ENCODE results near the gene TCP11.
"Not testable (repeated sequence)": the region's sequence is repeated elsewhere in the genome, so short reads cannot be mapped to it uniquely, and the experiment has no call there.

The TCP11 gene

GRCh38 chr6:35146453-35146852, 5.3 kb upstream of the TCP11 start:
- DNase-seq (ENCODE audit: low read depth), result no peak

DNA sequence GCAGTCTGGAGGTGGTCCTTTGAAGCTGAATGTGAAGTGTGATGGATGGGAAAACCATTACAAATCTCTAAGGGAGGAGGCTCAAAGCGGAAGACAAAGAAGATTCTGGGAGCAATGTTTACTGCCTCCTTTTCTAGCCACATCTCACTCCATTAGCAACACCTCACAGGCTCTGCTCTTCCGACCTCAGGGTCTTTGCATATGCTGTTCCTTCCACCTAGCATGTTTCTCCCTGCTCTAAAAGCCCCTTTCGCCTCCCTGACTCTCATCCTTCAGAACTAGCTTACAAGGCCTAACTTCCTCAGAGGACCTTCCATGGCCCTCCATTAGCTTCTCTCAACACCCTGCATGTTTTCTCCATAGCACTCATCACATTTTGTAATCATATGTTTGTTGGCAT, 4.6 kb upstream of the TCP11 start:
- DNase-seq (ENCODE audit: low read depth), result no peak

- DNase-seq (ENCODE audit: low read depth), result no peak
Observed at GRCh38 chr6:35142588-35143569, 1.7 kb upstream of the TCP11 start.

GRCh38 chr6:35140639-35141006, 516 bp downstream of the TCP11 start:
- no peak for DNase-seq (ENCODE audit: low read depth)

DNA sequence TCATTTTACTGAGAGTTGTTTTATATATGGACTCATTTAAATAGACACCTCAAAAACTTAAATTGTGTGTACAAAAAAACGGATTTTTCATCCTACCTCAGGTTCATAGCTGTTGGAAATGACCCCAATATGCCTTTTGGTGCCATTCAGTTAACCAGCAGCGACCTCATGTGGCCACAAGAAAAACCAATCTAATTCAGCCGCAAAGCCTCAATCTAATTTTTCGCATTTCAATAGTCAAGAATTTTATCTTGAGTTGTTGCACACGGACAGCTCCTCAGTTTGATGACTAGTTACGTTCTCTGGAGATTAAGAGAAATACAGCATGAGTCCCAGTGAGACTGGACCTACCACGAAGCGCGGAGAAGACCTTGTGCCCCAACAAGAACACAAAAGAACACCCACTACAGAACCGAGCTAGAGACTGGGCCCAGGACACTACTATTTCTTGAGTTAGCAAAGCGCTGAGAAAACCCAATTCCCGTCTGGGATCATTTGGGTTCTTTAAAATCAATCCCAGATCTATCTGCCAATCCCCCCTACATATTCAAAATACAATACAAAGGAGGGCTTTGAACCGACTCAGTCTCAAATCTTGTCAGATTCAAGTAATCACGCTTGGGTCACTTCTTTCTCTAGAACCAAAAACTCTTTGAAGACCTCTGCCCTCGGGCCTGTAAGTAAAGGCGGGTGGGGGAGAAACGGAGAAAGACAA, 1.1 kb downstream of the TCP11 start:
- no peak for DNase-seq (ENCODE audit: low read depth)

DNA sequence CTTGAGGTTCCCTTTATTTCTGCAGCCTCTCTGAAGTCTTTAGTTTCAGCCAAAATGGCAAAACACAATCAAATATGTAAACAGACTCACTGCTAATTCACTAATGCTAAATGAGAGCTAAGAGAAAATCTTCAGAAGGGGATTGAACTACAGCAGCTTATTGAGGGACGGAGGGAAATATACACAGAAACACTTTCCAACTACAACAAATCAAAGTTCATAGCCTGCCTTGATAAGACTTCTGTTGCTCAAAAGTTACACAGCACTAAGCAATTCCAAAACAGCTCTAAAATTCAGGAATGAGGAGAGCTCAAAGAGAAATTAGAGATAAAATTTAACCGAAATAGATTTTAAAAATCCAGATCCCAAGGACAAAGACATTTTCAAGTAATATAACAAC, 1.7 kb downstream of the TCP11 start:
- no peak for DNase-seq (ENCODE audit: low read depth)

- not testable (repeated sequence) for DNase-seq (ENCODE audit: low read depth)
Observed at GRCh38 chr6:35138191-35138590, 2.9 kb downstream of the TCP11 start.

DNA sequence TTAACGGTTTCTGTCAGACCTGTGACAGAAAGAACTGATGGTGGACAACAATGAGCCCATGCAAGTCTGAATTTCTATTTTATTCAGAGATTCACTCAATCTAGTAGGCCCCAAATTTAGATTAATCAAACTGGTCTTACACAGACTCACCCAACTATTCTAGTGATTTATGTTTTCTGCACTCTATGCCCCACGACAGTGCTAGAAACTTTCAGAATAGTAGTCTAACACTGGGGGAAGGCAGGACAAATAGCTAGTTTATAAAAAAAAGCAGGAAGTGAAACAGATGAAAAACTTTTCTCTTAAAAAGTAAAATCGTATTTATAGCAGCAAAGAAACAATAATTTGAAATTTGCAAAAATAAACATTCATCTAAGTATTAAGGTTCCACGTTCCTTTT, 5.0 kb downstream of the TCP11 start:
- DNase-seq (ENCODE audit: low read depth), result no peak

GRCh38 chr6:35128496-35128895, 12.6 kb downstream of the TCP11 start:
- DNase-seq (ENCODE audit: low read depth), result no peak

DNA sequence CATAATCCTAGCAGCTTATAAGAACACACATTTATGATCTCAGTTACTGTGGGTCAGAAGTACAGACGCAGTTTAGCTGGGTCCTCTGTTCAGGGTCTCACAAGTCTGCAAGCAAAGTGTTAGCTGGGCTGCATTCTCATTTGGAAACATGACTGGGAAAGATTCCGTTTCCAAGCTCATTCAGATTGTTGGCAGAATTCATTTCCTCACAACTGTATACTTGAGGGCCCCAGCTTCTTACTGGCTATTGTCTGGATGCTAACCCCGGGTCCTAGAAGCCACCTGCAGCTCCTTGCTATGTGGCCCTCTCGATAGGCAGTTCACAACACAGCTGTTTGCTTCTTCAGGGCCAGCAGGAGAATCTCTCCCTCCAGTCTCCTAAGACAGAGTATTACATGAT, 13.1 kb downstream of the TCP11 start:
- DNase-seq (ENCODE audit: low read depth), result no peak

GRCh38 chr6:35124356-35124755, 16.8 kb downstream of the TCP11 start:
- no peak for DNase-seq (ENCODE audit: low read depth)

DNA sequence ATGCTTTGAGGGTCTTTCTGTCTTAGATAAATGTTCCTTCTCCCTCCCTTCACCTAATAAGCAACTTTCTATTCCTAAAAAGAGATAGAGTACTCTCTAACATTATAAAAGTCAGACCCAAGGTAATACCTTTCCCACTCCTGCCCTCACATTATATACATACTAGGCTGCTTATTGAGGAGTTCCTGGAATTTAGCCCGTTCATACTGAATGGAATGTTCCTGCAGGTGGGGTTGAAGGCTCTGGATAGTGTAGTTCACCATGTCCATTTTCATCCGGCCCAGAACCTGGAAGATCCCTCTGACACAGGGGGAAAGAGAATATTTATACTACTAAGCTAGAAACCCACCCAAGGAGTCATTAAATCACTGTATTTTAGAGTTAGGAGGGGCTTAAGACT, 20.4 kb downstream of the TCP11 start:
- no peak for DNase-seq (ENCODE audit: low read depth)

GRCh38 chr6:35108309-35108885, 32.7 kb downstream of the TCP11 start:
- DNase-seq (ENCODE audit: low read depth), result no peak

- not testable (repeated sequence) for DNase-seq (ENCODE audit: low read depth)
Observed at GRCh38 chr6:35107761-35108160, 33.4 kb downstream of the TCP11 start.

DNA sequence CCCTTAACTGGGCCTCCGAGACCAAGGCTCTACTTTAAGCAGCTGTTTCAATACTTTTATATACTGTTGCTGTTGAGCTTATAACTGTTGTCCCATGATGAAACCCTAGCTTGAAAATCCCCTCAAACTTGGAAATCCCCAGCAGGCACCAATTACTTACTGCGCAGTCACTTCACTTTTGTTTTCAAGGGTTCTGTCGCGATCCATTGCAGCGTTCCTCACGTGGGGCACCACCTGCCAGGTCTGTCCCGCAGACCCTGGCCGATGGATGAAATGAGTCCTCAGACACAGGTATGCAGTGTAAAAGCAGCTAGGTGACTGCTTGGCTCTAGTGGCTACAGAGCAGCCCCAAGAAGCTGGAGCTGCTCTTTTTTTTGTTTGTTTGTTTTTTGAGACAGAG, 33.9 kb downstream of the TCP11 start:
- DNase-seq (ENCODE audit: low read depth), result not testable (repeated sequence)

DNA sequence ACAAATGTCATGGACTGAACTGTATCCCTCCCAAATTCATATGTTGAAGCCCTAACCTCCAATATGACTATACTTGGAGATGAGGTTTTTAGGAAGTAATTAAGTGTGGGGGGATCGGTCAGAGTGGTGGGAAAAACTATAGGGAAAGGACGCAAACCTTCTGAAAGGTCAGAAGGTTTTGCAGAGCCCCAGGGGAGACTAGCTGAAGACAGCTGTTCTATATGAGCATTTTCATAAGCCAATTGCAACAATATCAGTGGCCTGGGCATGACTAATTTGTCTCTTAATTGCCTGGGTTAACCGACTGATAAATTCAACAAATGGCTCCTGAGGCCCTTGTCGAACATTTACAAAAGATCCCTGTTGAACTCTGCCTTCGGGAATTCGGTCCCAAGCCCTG, 35.1 kb downstream of the TCP11 start:
- not testable (repeated sequence) for DNase-seq (ENCODE audit: low read depth)

GRCh38 chr6:35105078-35105477, 36.1 kb downstream of the TCP11 start:
- DNase-seq (ENCODE audit: low read depth), result no peak

DNA sequence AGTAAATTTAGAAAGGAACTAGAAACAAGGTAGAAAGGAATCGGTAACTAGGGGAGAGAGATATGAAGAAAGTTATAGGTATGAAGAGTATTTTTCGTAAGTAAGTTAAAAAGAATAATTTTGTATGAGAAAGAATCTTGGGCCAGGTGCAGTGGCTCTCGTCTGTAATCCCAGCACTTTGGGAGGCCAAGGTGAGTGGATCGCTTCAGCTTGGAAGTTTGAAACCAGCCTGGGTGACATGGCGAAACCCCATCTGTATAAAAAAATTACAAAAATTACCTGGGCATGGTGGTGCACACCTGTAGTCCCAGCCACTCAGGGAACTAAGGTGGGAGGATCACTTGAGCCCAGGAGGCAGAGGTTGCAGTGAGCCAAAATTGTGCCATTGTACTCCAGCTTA, 42.0 kb downstream of the TCP11 start:
- DNase-seq (ENCODE audit: low read depth), result no peak

- no peak for DNase-seq (ENCODE audit: low read depth)
Observed at GRCh38 chr6:35096129-35096862, 44.8 kb downstream of the TCP11 start.

DNA sequence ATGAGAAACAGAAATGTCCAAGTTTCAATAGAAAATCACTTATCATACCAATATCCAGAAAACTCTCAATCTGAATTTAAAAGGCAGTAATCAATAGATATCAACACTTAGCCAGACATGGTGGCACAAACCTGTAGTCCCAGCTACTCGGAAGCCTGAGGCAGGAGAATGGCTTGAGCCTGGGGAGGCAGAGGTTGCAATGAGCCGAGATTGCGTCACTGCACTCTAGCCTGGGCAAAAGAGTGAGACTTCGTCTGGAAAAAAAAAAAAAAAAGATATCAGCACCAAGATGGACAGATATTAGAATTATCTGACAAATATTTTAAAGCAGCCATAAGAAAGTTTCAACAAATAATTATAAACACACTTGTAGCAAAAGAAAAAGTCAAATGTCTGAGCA, 47.0 kb downstream of the TCP11 start:
- no peak for DNase-seq (ENCODE audit: low read depth)

DNA sequence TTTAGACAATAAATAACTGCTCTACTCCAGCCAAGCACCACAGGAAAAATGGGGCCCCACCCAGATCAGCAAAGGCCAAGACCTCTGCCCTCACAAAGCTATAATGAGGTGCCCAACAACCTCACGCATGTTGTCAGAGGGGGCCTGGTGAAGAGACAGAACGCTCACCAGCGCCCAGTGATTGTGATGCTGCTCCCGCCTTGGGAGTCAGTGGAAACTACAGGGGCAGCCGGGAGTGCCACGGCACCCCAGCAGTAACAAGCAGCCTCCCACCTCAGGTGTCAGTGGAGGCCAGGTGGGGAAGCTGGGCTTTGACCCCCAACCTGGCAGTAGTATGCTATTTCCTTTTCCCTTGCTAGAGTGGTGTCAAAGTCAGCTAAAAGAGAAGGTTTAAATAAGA, 47.4 kb downstream of the TCP11 start:
- no peak for DNase-seq (ENCODE audit: low read depth)

DNA sequence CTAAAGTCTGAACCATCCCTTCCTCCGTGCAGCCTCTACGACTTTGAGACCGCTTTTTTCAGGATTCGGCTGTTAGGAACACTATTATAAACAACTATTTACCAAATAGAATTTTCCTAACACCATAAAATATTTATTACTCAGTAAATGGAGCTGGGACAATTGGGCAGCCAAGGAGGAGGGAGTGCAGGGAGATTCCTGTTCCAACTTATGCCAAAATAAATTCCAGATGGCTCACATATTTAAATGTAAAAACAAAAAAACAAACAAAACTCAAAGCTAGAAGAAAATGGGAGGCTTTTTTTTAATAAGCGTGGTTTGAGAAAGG, 48.1 kb downstream of the TCP11 start:
- no peak for DNase-seq (ENCODE audit: low read depth)
